ENCODE results near the gene ANP32A.
A peak's percentile ranks its signal among the peaks of the same experiment; 100 is the strongest.

The ANP32A gene

DNA sequence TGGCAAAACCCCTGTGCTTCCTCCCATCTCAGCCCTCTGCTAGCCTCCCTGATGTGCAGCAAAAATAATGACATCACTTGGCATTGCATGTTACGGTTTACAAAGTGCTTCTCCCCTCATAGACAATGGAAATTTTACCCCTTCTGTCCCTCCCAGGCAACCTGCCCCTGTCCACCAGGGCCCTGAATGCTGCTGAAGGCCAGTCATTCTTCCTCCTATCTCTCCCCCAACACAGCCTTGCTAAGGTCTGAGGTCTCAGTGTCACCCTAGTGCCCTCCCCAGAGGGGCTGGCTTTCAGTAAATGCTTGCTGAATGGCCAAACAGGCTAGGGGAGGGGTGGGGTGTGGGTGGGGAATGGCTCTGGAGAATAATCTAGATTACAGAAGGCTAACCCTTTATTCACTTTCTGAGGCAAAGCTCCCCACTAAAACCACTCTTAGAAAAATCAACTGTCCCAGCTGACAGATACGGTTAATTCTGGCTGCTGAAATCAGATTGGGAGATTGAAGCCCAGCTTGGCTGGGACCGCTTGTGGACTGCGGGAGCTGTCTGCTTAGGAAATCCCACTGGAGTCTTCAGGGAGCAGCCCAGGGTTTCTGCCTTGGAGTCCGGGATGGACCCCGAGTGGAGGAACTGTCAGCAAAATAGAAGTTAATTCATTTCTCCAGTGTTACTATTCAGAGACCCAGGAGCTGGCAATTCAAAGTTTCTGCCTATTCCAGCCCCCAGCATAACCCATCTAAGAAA lies 22.9 kb downstream of the ANP32A start:
- no peak for DNase-seq (ENCODE audit: low spot score)

DNA sequence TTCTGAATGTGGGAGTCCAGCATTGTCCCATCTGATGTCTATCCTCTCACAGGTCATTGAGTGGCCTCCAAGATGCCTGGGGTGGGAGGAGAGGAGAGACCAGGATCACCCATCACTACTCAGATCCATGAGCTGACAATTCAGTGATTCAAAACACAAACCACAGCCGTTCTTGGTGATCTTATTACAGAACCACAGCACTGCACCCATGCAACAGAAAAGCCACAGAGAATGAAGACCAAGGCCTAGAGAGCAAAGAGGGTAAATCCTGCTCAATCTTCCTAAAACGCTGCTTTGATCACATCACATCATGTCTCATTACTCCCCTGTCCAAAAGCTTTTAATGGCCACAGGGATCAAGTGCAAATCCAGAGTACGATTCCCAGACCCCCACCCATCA lies 23.5 kb downstream of the ANP32A start:
- no peak for DNase-seq (ENCODE audit: low spot score)

GRCh38 chr15:68796576-68796975 lies 24.1 kb downstream of the ANP32A start:
- no peak for DNase-seq (ENCODE audit: low spot score)

DNA sequence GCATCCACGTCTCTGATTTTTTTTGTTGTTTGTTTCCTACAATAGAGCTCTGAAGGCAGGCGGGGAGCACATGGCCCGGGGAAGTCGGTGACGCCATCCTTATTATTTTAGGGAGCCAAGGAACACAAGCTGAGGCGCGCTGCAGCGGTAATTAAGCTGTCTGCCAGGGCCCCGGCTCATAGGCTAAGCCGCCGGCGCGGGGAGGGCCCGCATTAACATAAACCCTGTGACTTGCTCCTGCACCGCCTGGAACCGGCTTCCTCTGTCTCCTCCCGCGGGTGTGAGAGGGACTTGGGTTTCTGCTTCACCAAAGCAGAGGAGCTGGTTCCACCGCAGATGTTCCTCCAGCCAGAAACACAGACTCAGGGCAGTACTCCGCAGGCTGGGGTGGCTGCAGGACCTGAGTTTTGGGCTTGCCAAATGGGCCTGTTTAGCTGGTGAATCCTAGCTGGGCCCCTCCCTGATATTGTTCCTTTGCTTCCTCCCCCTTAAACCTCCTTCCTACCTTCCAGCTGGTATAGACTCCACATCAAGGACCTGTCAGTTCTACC lies 25.3 kb downstream of the ANP32A start:
- no peak for DNase-seq (ENCODE audit: low spot score)

- no peak for DNase-seq (ENCODE audit: low spot score)
These were observed 25.8 kb downstream of the ANP32A start for GRCh38 chr15:68794863-68795262.

DNA sequence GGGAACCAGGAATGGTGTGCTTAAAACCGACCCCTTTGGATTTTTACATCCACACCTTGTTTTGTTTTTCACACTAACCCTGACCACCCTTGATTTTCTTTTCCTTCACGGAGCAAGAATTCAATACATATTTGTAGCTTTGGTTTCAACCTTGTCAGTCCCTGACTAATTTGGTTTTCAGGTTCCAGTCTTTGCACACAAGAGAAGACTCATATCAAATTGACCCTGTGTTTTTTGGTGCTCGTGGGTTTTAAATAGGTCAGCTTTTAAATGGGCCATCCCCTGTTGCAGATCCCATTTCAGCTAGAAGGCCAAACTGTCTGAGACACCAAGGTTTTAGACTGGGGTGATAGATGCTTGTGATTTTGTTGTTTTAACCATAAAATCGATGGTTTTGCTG lies 26.4 kb downstream of the ANP32A start:
- DNase-seq (ENCODE audit: low spot score): no peak

DNA sequence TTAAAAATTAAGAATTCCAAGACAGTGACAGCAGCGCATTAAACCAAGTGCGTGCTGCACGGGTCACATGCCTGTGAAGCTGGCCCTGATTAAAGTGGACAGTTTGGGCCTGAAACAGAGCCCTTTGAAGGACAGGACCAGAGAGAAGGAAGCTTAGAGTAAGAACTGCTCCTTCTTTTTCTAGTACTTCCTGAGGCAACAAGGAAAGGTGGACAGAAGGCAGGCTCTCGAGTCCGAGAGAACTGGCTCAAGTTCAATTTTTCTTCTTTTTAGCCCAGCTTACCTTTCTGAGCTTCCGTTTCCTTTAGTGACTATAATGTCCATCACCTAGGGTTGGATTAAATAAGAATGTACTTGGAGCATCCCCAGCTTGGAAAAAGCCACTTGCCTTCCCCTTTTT lies 26.9 kb downstream of the ANP32A start:
- no peak for DNase-seq (ENCODE audit: low spot score)

- no peak for DNase-seq (ENCODE audit: low spot score)
These were observed 27.6 kb downstream of the ANP32A start for GRCh38 chr15:68792901-68793766.

DNA sequence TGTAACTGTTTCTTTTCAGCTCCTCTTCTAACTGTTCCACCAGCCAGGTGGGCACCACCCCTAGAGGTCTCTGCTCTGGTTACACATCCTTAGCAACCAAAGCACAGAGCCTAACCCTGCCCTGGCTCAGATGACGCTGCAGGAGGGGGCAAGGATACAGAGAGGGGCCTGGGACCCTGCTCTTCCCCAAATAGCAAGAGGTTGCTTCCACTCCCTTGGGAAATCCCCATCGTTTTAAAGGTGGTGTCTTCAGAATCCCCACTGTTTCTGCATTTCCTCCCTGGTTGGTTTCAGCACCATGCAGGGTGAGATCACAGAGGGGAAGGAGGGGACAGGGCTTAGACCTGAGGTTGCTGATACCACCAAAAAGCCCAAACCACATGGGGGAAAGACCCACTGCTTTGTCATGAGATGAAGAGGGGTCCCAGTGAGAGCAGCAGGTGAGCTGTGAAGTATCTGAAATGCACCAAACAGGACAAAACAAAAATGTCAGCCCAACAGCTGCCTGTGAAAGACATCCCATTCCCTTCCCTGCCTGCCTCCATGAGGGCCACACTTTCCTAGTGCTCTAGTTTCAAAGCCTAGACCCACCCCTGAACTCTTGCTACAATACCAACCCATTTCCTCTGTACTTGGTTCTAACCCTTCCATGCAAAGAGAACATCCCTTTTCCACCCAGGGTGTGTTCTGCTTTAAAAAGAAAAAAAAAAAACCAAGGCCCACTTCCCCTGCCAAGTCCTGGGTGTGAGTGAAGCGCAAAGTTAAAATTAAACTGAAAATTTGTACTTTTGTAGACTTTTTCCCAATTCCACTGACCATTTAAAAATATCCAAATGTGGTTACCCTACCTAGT lies 29.0 kb downstream of the ANP32A start:
- no peak for DNase-seq (ENCODE audit: low spot score)

- no peak for DNase-seq (ENCODE audit: low spot score)
These were observed 29.8 kb downstream of the ANP32A start for GRCh38 chr15:68790910-68791309.

DNA sequence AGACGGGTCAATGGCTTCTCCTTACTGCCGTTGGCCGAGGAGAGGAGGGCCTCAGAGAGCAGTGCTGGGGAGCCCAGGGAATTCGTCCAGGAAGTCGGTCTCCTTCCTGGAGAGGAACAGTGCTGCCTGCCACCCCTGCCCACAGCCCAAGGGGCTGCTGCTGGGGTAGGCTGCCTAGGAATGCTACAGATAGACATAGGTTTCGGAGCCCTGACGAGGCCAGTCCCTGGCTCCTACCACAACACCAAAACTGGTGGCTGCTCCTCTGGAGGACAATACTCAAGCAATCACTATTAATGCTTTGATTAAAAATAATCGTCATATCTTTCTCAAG lies 30.5 kb downstream of the ANP32A start:
- no peak for DNase-seq (ENCODE audit: low spot score)

- DNase-seq (ENCODE audit: low spot score): no peak
These were observed 31.0 kb downstream of the ANP32A start for GRCh38 chr15:68789534-68790241.

DNA sequence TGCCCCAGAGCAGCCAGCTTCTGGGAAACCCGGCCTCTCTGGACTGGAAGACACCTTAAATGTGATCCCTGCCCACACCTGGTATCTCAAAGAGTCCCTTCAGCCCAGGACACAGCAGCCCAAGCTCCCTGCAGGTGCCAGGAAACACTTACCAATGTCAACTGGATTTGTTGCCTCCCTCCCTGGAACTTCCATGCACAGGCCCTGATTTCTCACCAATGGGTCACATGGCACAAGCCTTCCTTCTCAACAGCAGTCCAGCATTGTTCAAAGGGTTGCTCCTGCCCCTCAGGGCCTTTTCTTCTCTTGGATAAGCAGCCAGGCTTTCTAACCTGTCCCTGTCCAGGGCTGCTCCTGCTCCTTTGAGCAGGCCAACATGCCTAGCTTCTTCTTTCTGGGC lies 31.6 kb downstream of the ANP32A start:
- no peak for DNase-seq (ENCODE audit: low spot score)

DNA sequence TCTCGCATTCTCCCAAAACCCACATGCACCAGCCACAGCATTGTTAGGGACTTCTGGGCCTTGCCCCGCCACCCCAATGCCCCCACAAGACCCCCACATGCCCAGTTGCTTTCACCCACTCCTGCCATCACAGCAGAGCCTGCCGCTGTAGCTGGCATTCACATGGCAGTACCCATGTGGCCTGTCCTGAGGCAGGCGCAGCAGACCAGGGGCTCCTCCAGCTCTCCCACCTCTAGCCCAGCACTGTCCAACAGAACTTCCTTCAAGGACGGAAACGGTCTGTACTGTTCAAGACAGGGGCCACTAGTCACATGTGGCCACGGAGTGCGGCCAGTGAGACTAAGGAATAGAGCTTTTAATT lies 32.5 kb downstream of the ANP32A start:
- DNase-seq (ENCODE audit: low spot score): no peak

- DNase-seq (ENCODE audit: low spot score): no peak
These were observed 33.0 kb downstream of the ANP32A start for GRCh38 chr15:68787609-68788263.

- DNase-seq (ENCODE audit: low spot score): no peak
These were observed 33.9 kb downstream of the ANP32A start for GRCh38 chr15:68786753-68787152.

GRCh38 chr15:68785541-68785940 lies 35.2 kb downstream of the ANP32A start:
- no peak for DNase-seq (ENCODE audit: low spot score)

DNA sequence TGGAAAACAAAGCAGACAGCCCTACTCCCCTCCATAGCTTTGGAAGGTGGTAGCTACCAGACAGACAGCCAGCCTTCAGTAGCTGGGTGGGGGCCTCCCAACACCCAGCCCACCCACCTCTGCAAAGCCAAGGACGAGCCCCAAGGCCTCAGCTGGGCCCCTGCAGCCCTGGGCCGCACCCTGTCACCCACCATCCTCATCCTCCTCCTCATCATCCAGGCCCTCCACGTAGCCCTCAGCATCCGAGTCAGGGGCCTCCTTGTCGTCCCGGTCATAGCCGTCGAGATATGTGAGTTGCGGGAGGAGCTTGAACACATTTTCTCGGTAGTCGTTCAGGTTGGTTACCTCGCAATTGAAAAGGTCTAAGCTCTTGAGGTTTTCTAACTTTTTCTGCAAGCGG lies 36.5 kb downstream of the ANP32A start:
- no peak for DNase-seq (ENCODE audit: low spot score)

DNA sequence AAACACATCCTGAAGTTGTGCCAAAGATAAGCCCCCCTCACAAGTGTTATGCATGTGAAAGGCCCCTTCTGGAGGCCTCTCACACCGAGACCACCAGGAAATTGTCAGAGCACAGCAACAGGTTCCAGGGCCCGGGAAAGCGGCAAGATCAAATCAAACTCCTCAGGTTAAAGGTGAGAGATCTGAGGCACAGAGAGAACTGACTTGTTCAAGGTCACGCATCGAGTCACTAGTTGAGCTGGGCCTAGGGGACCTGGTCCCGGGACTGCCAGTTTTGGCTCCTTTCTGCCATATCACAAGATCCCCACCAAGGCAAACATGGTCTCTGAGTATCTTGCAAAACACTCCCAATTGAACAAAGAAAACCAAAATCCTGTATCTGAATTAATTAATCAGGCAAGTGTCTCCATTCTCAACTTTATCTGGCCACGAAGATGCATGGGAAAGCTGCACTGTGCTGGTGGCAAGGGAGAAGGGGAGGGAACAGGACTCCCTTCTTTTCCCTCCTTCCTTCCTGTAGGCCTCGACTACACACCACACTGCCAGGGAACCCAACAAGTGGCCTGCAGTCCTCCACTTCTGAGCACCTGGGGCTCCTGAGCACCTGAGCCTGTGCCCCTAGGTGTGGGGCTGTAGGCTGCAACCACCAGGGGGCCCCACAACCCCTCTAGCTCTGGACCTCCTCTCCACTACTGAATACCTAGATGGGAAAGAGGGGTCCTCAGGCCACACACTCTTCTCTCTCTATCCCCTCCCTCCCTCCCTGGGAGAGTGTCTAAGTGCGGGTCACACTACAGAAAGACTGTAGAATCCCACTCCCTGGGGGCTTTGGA lies 37.3 kb downstream of the ANP32A start:
- DNase-seq (ENCODE audit: low spot score): peak; percentile 16

GRCh38 chr15:68782589-68783161 lies 38.0 kb downstream of the ANP32A start:
- DNase-seq (ENCODE audit: low spot score): no peak
